Cardiac muscle cell (in vitro differentiated cells and primary cell): ENCODE measurements around the gene SH3RF3. TPM values are rescaled to one million over a fixed set of nuclear protein-coding genes. Genes with fewer than 3 reads are reported as not detected.

ENCODE experiments used
- DNase-seq, 2 donors: peaks; one replicate each; pipeline versions ENCODE4 v3.0.0 to v3.0.0-alpha.2; 2010 to 2017; ENCODE audit warnings: low read depth in 1 of 2, low spot score in 1 of 2
- H3K27ac ChIP-seq: fragments of 200-600 bp; sonication (generic); 2 replicates; pipeline ENCODE4 v1.5.1; 2016
- H3K27me3 ChIP-seq: fragments of 200-600 bp; sonication (generic); 2 replicates; pipeline ENCODE4 v1.6.0; 2016; ENCODE audit warnings: control low read depth
- H3K36me3 ChIP-seq: fragments of 200-600 bp; sonication (generic); 2 replicates; pipeline ENCODE4 v1.5.1; 2016; ENCODE audit warnings: control low read depth
- H3K4me1 ChIP-seq: fragments of 200-600 bp; sonication (generic); 2 replicates; pipeline ENCODE4 v1.8.1; 2017; ENCODE audit warnings: low read depth, mild to moderate bottlenecking, mixed run types
- H3K4me3 ChIP-seq: fragments of 200-600 bp; sonication (generic); 2 replicates; pipeline ENCODE4 v1.5.1; 2016; ENCODE audit warnings: mild to moderate bottlenecking
- H3K9me3 ChIP-seq: fragments of 200-600 bp; sonication (generic); 2 replicates; pipeline ENCODE4 v1.5.1; 2017; ENCODE audit warnings: low read depth, mild to moderate bottlenecking, control low read depth
- CTCF ChIP-seq: IDR thresholded peaks from 2 replicates; pipeline ENCODE4 v1.5.1; 2012; ENCODE audit warnings: low read depth, mild to moderate bottlenecking, low read length
- polyA plus RNA-seq: library from polyadenylated mRNA; unstranded; fragments of >200 nt; fragmentation: Nextera tagmentation; extraction: Ambion mirVana; gene quantifications from 2 replicates; pipeline ENCODE4 v1.2.1, GENCODE V29; 2016
- total RNA-seq: library from RNA; depleted of rRNA; stranded (reverse); fragments of >200 nt; gene quantifications from 2 replicates; pipeline ENCODE4 v1.2.3, GENCODE V29; 2016

Gene SH3RF3
- total and polyA plus RNA-seq, 2 experiments from 2014 or later = 1.2 to 1.7 TPM

GRCh38 chr2:109376115-109376514, 247.1 kb downstream of the SH3RF3 start:
- Histone ChIP-seq H3K9me3 (no peaks in the 10 kb centered on the region), H3K4me3 (no peak overlapping the region), H3K27ac (no peak overlapping the region), H3K4me1 (no peaks in the 10 kb centered on the region), H3K27me3 (peaks cover 25% of the 10 kb centered on the region), H3K36me3 (no peaks in the 10 kb centered on the region)
- no peak for TF ChIP-seq CTCF
- DNase-seq = no peak

- no peaks in the 10 kb centered on the region for H3K9me3 ChIP-seq
- no peak for TF ChIP-seq CTCF
- no peak for DNase-seq
- H3K27ac ChIP-seq = no peak overlapping the region
- H3K4me1 ChIP-seq = no peaks in the 10 kb centered on the region
- H3K4me3 ChIP-seq = no peak overlapping the region
- H3K27me3 ChIP-seq = peaks cover 19% of the 10 kb centered on the region
- H3K36me3 ChIP-seq = no peaks in the 10 kb centered on the region
Measured at GRCh38 chr2:109376796-109377495, 247.9 kb downstream of the SH3RF3 start.

- Histone ChIP-seq H3K4me1 (peaks cover 7% of the 10 kb centered on the region), H3K36me3 (no peaks in the 10 kb centered on the region), H3K27ac (no peak overlapping the region), H3K27me3 (peaks cover 15% of the 10 kb centered on the region), H3K4me3 (no peak overlapping the region), H3K9me3 (no peaks in the 10 kb centered on the region)
- TF ChIP-seq CTCF = no peak
- no peak for DNase-seq
Measured at GRCh38 chr2:109377976-109378375, 249.0 kb downstream of the SH3RF3 start.

- Histone ChIP-seq H3K27ac (no peak overlapping the region), H3K27me3 (peaks cover 15% of the 10 kb centered on the region), H3K4me3 (no peak overlapping the region), H3K9me3 (no peaks in the 10 kb centered on the region), H3K36me3 (no peaks in the 10 kb centered on the region), H3K4me1 (peaks cover 13% of the 10 kb centered on the region)
- peak in 1 of 2 donors; percentile 49 for DNase-seq
- TF ChIP-seq CTCF = no peak
Measured at GRCh38 chr2:109378682-109379081, 249.7 kb downstream of the SH3RF3 start.

- TF ChIP-seq CTCF = no peak
- Histone ChIP-seq H3K9me3 (no peaks in the 10 kb centered on the region), H3K36me3 (no peaks in the 10 kb centered on the region), H3K27ac (no peak overlapping the region), H3K4me3 (no peak overlapping the region), H3K4me1 (peaks cover 18% of the 10 kb centered on the region), H3K27me3 (peaks cover 11% of the 10 kb centered on the region)
- no peak for DNase-seq
Measured at GRCh38 chr2:109379507-109379906, 250.5 kb downstream of the SH3RF3 start.
